Spleen (tissue), 11 donors: ENCODE measurements around the gene DYNLT2B. TPM values are rescaled to one million over a fixed set of nuclear protein-coding genes. Genes with fewer than 3 reads are reported as not detected.

Experiments
- DNase-seq: peaks from one replicate; pipeline ENCODE4 v3.0.0-alpha.2; 2020
- H3K27ac ChIP-seq, 8 donors: fragments of 200-600 bp; sonication (generic) in 7 of 8; 1 replicate in 4 of 8; 2 replicates in 4 of 8; pipeline versions ENCODE4 v1.5.0 to v1.8.0; 2016 to 2021; ENCODE audit warnings: inconsistent platforms in 4 of 8, mild to moderate bottlenecking in 4 of 8, moderate library complexity in 1 of 8
- H3K27me3 ChIP-seq, 7 donors: fragments of 200-600 bp; sonication (generic) in 6 of 7; replicated peaks in 1 of 7; 1 replicate in 4 of 7; 2 replicates in 3 of 7; pipeline versions ENCODE4 v1.5.0 to v1.8.0; 2016 to 2021; ENCODE audit warnings: inconsistent platforms in 3 of 7, mild to moderate bottlenecking in 1 of 7
- H3K36me3 ChIP-seq, 6 donors: fragments of 200-600 bp; sonication (generic) in 5 of 6; 1 replicate in 4 of 6; 2 replicates in 2 of 6; pipeline versions ENCODE4 v1.5.0 to v1.8.0; 2016 to 2021; ENCODE audit warnings: inconsistent platforms in 2 of 6
- H3K4me1 ChIP-seq, 6 donors: fragments of 200-600 bp; sonication (generic) in 5 of 6; 1 replicate in 3 of 6; 2 replicates in 3 of 6; pipeline versions ENCODE4 v1.5.0 to v1.8.0; 2016 to 2021; ENCODE audit warnings: inconsistent platforms in 3 of 6
- H3K4me3 ChIP-seq, 8 donors: fragments of 200-600 bp; sonication (generic) in 7 of 8; 1 replicate in 4 of 8; 2 replicates in 4 of 8; pipeline versions ENCODE4 v1.5.0 to v1.8.0; 2016 to 2021; ENCODE audit warnings: inconsistent platforms in 4 of 8, mild to moderate bottlenecking in 4 of 8, moderate library complexity in 2 of 8
- H3K9me3 ChIP-seq, 8 donors: fragments of 200-600 bp; sonication (generic) in 7 of 8; 1 replicate in 4 of 8; 2 replicates in 4 of 8; pipeline versions ENCODE4 v1.5.0 to v1.8.0; 2016 to 2021; ENCODE audit warnings: inconsistent platforms in 4 of 8
- POLR2A ChIP-seq, 3 donors: fragments of 450-650 bp; IDR thresholded peaks; one replicate each; pipeline ENCODE4 v1.5.1; 2017; ENCODE audit warnings: antibody characterized with exemption in 3 of 3, mild to moderate bottlenecking in 1 of 3
- POLR2AphosphoS5 ChIP-seq, 3 donors: sonication (generic); formaldehyde crosslinking; IDR thresholded peaks; one replicate each; pipeline ENCODE4 v1.5.1; 2017; ENCODE audit warnings: antibody characterized with exemption in 3 of 3
- WGBS, 5 donors: extraction: QIAGEN DNeasy Blood & Tissue Kit in 3 of 5; methylation state at CpG; one replicate each; pipeline versions ENCODE4 v1.1.5 to v1.1.7; 2013 to 2018; 5-methylcytosine and 5-hydroxymethylcytosine counted together
- intact Hi-C: fragments of 100-400 bp; cut with DNase I; formaldehyde crosslinking; loops from one replicate; pipeline ENCODE4 v1.15.0; 2023; ENCODE audit warnings: low total_unique reads
- polyA plus RNA-seq, 3 donors: library from polyadenylated mRNA; stranded (reverse); fragments of 200-250 nt; gene quantifications; one replicate each; pipeline ENCODE4 v1.2.1, GENCODE V29; 2013
- total RNA-seq, 7 donors: library from RNA; depleted of rRNA in 3 of 7; stranded (reverse); fragments of >200 nt in 3 of 7; fragmentation: NEBNext Ultra II Directional in 4 of 7; extraction: Animal tissue kit (Norgen Biotek cat#: 25700) in 4 of 7; gene quantifications; one replicate each; pipeline versions ENCODE4 v1.1.0 to v1.2.1, GENCODE V29; 2016 to 2021
- TF ChIP-seq, protein P1 (sequence below), 11 experiments: fragments of 200-600 bp in 7 of 11; fragments of 450-650 bp in 4 of 11; sonication (generic) in 4 of 11; IDR thresholded peaks in 8 of 11; conservative IDR thresholded peaks in 3 of 11; 1 replicate in 7 of 11; 2 replicates in 4 of 11; pipeline versions ENCODE4 v1.4.0 to v1.8.0; 2016 to 2021; ENCODE audit warnings: antibody characterized with exemption in 11 of 11, inconsistent platforms in 4 of 11, mild to moderate bottlenecking in 1 of 11
- donor health status: healthy with polysubstance abuse.
- donor health status: DM: no; HTN: no; CAD: no; lungs with moderate emphysema.
- donor health status: DM: no; HTN: no; CAD: no.
- donor health status: Bipolar disorder and iron deficiency.
- donor health status: healthy.
- donor health status: DM: no; HTN: no; CAD: no.
- donor health status: DM: yes; HTN: yes; CAD: no.

The DYNLT2B gene
- total and polyA plus RNA-seq, 10 donors = 1.7 to 21.3 (median 7.1) TPM

DNA sequence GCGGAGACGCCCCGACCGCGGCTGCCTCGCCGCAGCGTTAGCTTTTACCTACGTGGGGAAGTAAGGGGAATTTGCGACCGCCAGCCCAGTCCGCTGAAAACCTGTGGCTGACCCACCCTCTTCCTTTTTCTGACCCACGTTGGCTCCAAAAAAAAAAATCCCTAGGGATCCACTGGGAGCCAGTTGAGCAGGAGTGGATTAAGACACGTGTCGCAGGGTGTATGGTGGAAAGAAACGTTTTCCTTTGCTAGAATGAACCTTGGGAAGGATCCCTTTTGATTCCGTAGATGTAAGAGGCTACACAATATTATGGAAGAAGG lies 29.9 kb downstream of the DYNLT2B start:
- intact Hi-C loops = no loop called here
- Histone ChIP-seq H3K36me3 (peaks cover 0 to 2% (median 0%) of the 10 kb centered on the region in 6 donors), H3K9me3 (no peaks in the 10 kb centered on the region), H3K27me3 (no peaks in the 10 kb centered on the region), H3K27ac (peak overlapping the region; percentile 84 to 98 (median 94)), H3K4me3 (peak overlapping the region; percentile 72 to 97 (median 78)), H3K4me1 (peaks cover 18 to 66% (median 49%) of the 10 kb centered on the region in 6 donors)
- no peak for DNase-seq
- WGBS, 5 donors = 1 to 2% (median 1%) methylated on average over 17 of the region's 17 CpGs
- TF ChIP-seq POLR2AphosphoS5 (IDR thresholded peaks at IDR 0.05) (no peak), POLR2A (IDR thresholded peaks at IDR 0.05) (no peak)
- TF ChIP-seq, protein P1, sequence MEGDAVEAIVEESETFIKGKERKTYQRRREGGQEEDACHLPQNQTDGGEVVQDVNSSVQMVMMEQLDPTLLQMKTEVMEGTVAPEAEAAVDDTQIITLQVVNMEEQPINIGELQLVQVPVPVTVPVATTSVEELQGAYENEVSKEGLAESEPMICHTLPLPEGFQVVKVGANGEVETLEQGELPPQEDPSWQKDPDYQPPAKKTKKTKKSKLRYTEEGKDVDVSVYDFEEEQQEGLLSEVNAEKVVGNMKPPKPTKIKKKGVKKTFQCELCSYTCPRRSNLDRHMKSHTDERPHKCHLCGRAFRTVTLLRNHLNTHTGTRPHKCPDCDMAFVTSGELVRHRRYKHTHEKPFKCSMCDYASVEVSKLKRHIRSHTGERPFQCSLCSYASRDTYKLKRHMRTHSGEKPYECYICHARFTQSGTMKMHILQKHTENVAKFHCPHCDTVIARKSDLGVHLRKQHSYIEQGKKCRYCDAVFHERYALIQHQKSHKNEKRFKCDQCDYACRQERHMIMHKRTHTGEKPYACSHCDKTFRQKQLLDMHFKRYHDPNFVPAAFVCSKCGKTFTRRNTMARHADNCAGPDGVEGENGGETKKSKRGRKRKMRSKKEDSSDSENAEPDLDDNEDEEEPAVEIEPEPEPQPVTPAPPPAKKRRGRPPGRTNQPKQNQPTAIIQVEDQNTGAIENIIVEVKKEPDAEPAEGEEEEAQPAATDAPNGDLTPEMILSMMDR (IDR thresholded peaks at IDR 0.05 in 8 of 11, conservative IDR thresholded peaks at IDR 0.05 in 3 of 11) = no peak

DNA sequence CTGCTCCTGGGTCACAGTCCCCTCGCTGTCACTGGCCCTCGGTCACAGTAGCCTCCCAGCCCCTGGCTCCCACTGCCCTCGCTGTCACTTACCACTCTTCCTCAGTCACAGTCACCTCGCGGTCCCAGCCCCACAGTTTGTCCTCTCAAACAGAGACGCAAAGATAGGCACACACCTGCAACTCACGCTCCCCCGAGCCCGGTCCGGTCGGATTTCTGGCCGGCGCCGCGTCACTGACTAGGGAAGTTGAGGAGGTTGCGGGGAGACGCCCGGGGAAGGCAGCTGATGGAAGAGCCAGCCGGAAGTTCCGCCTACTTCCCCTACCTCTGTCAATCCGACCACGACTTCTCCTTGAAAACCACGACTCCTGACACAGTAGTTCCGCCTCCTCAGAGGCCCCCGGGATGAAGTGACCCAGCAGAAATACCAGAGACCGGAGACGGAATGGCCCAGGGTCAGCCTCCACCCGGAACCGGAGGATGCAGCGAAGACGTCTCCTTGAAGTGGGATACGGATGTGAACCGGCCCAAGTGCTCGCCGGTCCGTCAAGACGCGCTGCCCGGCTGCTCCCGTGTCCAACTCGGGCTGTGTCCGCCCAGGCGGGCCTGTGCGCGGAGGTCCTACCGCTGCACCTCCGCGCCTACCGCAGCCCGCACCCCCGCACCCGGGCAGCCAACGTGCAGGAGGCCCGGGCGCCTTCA lies 30.4 kb downstream of the DYNLT2B start, which contains the start of gene PCYT1A:
TSS of gene PCYT1A (minus strand) at position 287 of the 701 bp plus-strand sequence. CDS start 17,195 bp downstream, outside the sequence.
- 0% methylated on average over 13 to 55 of the region's 55 CpGs for WGBS, 5 donors

DNA sequence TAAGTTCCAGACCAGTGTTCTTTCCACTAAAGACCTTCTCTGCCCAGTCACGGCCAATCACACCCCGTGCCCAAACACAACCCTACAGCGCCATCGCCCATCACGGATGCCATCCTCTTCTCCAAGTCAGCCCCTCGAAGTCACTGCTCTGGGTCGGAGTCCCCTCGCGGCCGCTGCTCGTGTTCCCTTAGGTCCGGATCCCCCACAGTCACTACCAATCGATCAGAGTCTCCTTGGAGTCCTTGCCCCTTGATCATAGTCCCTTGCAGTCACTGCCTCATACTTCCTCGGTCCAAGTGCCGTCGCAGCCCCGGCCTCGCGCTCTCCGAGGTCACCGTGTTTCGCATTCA lies 31.0 kb downstream of the DYNLT2B start:
- WGBS, 5 donors = 0 to 1% (median 1%) methylated on average over 14 to 22 of the region's 22 CpGs
- intact Hi-C loops = no loop called here
- DNase-seq = no peak

More for the DNA sequence above, 30.4 kb downstream of the DYNLT2B start, which contains the start of gene PCYT1A:
- intact Hi-C loops = no loop called here
- H3K27ac ChIP-seq = peak within 1 kb of the TSS; percentile 84 to 98 (median 94)
- H3K4me3 ChIP-seq = peak within 1 kb of the TSS; percentile 72 to 97 (median 78)
- no peaks in the 10 kb centered on the region for H3K27me3 ChIP-seq
- peaks cover 0 to 7% (median 0%) of the 10 kb centered on the region in 6 donors for H3K36me3 ChIP-seq
- no peaks in the 10 kb centered on the region for H3K9me3 ChIP-seq
- TF ChIP-seq POLR2AphosphoS5 (IDR thresholded peaks at IDR 0.05) (peak; percentile 94 to 96 (median 95)), POLR2A (IDR thresholded peaks at IDR 0.05) (peak in 2 of 3 donors; percentile 20 to 62)
- TF ChIP-seq, protein P1 (IDR thresholded peaks at IDR 0.05 in 8 of 11, conservative IDR thresholded peaks at IDR 0.05 in 3 of 11) = no peak
- DNase-seq = peak; percentile 97
- peaks cover 18 to 67% (median 50%) of the 10 kb centered on the region in 6 donors for H3K4me1 ChIP-seq

DNA sequence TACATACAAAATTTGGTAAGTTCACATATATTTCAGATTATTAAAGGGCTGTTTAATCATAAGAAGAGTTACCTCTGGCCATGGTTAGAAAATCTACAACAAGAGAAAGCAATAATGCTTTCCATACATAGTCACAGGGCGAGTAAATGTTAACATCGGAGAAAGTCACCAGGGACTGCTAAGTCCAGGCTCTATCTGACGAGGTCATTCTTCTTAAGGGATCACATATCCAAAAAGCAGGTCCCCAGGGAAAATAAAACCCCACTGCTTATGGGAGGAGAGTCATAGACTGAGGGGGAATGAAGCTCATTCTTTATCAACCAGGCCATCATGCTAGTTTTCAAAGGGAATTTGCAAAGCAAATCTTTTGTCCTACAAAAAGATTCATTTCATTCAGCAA lies 33.6 kb downstream of the DYNLT2B start:
- H3K27ac ChIP-seq = peak overlapping the region in 3 of 8 donors; percentile 8 to 98 (median 96)
- no peak for DNase-seq
- TF ChIP-seq POLR2AphosphoS5 (IDR thresholded peaks at IDR 0.05) = no peak
- TF ChIP-seq, protein P1 (IDR thresholded peaks at IDR 0.05 in 8 of 11, conservative IDR thresholded peaks at IDR 0.05 in 3 of 11) = no peak
- no peak for TF ChIP-seq POLR2A (IDR thresholded peaks at IDR 0.05)
- intact Hi-C loops = no loop called here
- peaks cover 27 to 86% (median 65%) of the 10 kb centered on the region in 6 donors for H3K4me1 ChIP-seq
- H3K36me3 ChIP-seq = peaks cover 0 to 15% (median 0%) of the 10 kb centered on the region in 6 donors
- no peaks in the 10 kb centered on the region for H3K27me3 ChIP-seq
- H3K9me3 ChIP-seq = no peaks in the 10 kb centered on the region
- no peak overlapping the region for H3K4me3 ChIP-seq
- WGBS, 5 donors = 28 to 92% (median 53%) methylated on average over 3 of the region's 3 CpGs

More for the DNA sequence above, 31.0 kb downstream of the DYNLT2B start:
- H3K27me3 ChIP-seq = no peaks in the 10 kb centered on the region
- TF ChIP-seq POLR2AphosphoS5 (IDR thresholded peaks at IDR 0.05) (no peak), POLR2A (IDR thresholded peaks at IDR 0.05) (no peak)
- TF ChIP-seq, protein P1 (IDR thresholded peaks at IDR 0.05 in 8 of 11, conservative IDR thresholded peaks at IDR 0.05 in 3 of 11) = no peak
- peaks cover 18 to 66% (median 49%) of the 10 kb centered on the region in 6 donors for H3K4me1 ChIP-seq
- H3K27ac ChIP-seq = peak overlapping the region; percentile 84 to 98 (median 94)
- H3K4me3 ChIP-seq = peak overlapping the region; percentile 72 to 97 (median 78)
- H3K36me3 ChIP-seq = peaks cover 0 to 7% (median 0%) of the 10 kb centered on the region in 6 donors
- H3K9me3 ChIP-seq = no peaks in the 10 kb centered on the region
